Testis (tissue), 3 donors: ENCODE measurements around the gene PAQR9. TPM values are rescaled to one million over a fixed set of nuclear protein-coding genes. Genes with fewer than 3 reads are reported as not detected.
"Not testable (repeated sequence)": the region's sequence is repeated elsewhere in the genome, so short reads cannot be mapped to it uniquely, and the experiment has no call there.

ENCODE experiments used
- DNase-seq: peaks from one replicate; pipeline ENCODE4 v3.0.0-alpha.2; 2019
- H3K27ac ChIP-seq, 2 donors: fragments of 200-600 bp; sonication (generic); one replicate each; pipeline ENCODE4 v1.5.1; 2019
- H3K27me3 ChIP-seq: fragments of 200-600 bp; sonication (generic); one replicate; pipeline ENCODE4 v1.5.1; 2019
- H3K36me3 ChIP-seq: fragments of 200-600 bp; sonication (generic); one replicate; pipeline ENCODE4 v1.5.1; 2017; ENCODE audit warnings: low read depth; ENCODE audit errors: missing control alignments
- H3K4me1 ChIP-seq: fragments of 200-600 bp; sonication (generic); one replicate; pipeline ENCODE4 v1.5.1; 2019
- H3K4me3 ChIP-seq, 2 donors: fragments of 200-600 bp; sonication (generic); one replicate each; pipeline ENCODE4 v1.5.1; 2017 to 2019
- H3K9me3 ChIP-seq: fragments of 200-600 bp; sonication (generic); one replicate; pipeline ENCODE4 v1.5.1; 2017
- CTCF ChIP-seq, 3 experiments: fragments of 450-650 bp in 2 of 3; fragments of 200-600 bp in 1 of 3; sonication (generic) in 1 of 3; IDR thresholded peaks; one replicate each; pipeline ENCODE4 v1.5.1; 2016 to 2019; ENCODE audit warnings: antibody characterized with exemption in 3 of 3, mild to moderate bottlenecking in 2 of 3, moderate library complexity in 1 of 3
- POLR2A ChIP-seq: fragments of 450-650 bp; IDR thresholded peaks from one replicate; pipeline ENCODE4 v1.6.1; 2017; ENCODE audit warnings: antibody characterized with exemption, mild to moderate bottlenecking, moderate library complexity
- WGBS, 2 donors: methylation state at CpG; one replicate each; pipeline ENCODE4 v1.1.5; 2018; 5-methylcytosine and 5-hydroxymethylcytosine counted together
- intact Hi-C: fragments of 100-400 bp; cut with DNase I; formaldehyde crosslinking; loops from one replicate; pipeline ENCODE4 v1.15.1; 2023; ENCODE audit warnings: low total_unique reads
- polyA plus RNA-seq: library from polyadenylated mRNA; stranded (reverse); fragments of 350-450 nt; fragmentation: Illumina TruSeq; extraction: RNeasy Lipid Tissue Mini Kit (QIAGEN cat#74804); gene quantifications from one replicate; pipeline ENCODE4 v1.2.3, GENCODE V29; 2014; ENCODE audit warnings: low read depth, low replicate concordance; ENCODE audit not compliant: insufficient read depth
- total RNA-seq, 2 donors: library from RNA; depleted of rRNA; stranded (reverse); fragments of >200 nt; gene quantifications; one replicate each; pipeline ENCODE4 v1.2.3, GENCODE V29; 2016

PAQR9 gene
- total and polyA plus RNA-seq, 3 donors from 2014 or later, result 16.8 to 35.3 (median 20.7) TPM

DNA sequence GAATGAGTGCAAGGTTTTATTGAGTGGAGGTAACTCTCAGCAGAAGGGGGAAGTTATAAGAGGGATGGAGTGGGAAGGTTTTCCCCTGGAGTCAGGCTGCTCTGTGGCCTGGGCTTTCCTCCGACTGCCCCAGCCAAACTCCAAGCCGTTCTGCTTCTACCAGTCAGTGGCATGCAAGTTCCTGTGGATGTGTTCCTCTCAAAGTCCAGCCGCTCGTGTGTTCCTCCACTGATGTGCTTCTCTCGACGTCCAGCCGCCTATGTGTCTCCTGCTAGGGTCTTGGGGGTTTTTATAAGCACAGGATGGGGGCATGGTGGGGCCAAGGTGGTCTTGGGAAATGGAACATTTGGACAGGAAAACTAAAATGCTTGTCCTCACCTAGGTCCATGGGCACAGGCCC is 28.8 kb upstream of the PAQR9 start:
- no peak overlapping the region for H3K4me3 ChIP-seq
- no peak overlapping the region for H3K27ac ChIP-seq
- H3K27me3 ChIP-seq, result no peaks in the 10 kb centered on the region
- DNase-seq, result no peak
- no peak for TF ChIP-seq CTCF (IDR thresholded peaks at IDR 0.05)
- no peak for TF ChIP-seq POLR2A
- no peaks in the 10 kb centered on the region for H3K4me1 ChIP-seq
- 72 to 73% methylated on average over 7 of the region's 7 CpGs for WGBS, 2 donors
- no peaks in the 10 kb centered on the region for H3K9me3 ChIP-seq
- intact Hi-C loops, result loop anchor here (10.0 kb wide), 1 partner anchor 398 kb away; the partner anchor contains the start of gene PLS1
- no peaks in the 10 kb centered on the region for H3K36me3 ChIP-seq

GRCh38 chr3:142990721-142991120 is 27.2 kb upstream of the PAQR9 start:
- DNase-seq, result no peak
- no peaks in the 10 kb centered on the region for H3K4me1 ChIP-seq
- 83 to 86% methylated on average over 5 of the region's 5 CpGs for WGBS, 2 donors
- H3K36me3 ChIP-seq, result no peaks in the 10 kb centered on the region
- intact Hi-C loops, result loop anchor here (10.0 kb wide), 1 partner anchor 396 kb away; the partner anchor contains the start of gene PLS1
- no peaks in the 10 kb centered on the region for H3K27me3 ChIP-seq
- TF ChIP-seq POLR2A (no peak), CTCF (IDR thresholded peaks at IDR 0.05) (no peak)
- no peaks in the 10 kb centered on the region for H3K9me3 ChIP-seq
- no peak overlapping the region for H3K4me3 ChIP-seq
- no peak overlapping the region for H3K27ac ChIP-seq

DNA sequence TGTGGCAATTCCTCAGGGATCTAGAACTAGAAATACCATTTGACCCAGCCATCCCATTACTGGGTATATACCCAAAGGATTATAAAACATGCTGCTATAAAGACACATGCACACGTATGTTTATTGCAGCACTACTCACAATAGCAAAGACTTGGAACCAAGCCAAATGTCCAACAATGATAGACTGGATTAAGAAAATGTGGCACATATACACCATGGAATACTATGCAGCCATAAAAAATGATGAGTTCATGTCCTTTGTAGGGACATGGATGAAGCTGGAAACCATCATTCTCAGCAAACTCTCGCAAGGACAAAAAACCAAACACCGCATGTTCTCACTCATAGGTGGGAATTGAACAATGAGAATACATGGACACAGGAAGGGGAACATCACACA is 25.4 kb upstream of the PAQR9 start:
- H3K4me1 ChIP-seq, H3K27me3 ChIP-seq, H3K36me3 ChIP-seq, H3K27ac ChIP-seq, intact Hi-C loops, H3K9me3 ChIP-seq, DNase-seq, H3K4me3 ChIP-seq: not testable (repeated sequence)
- WGBS, 2 donors, result 88 to 100% methylated on average over 1 to 3 of the region's 3 CpGs

DNA sequence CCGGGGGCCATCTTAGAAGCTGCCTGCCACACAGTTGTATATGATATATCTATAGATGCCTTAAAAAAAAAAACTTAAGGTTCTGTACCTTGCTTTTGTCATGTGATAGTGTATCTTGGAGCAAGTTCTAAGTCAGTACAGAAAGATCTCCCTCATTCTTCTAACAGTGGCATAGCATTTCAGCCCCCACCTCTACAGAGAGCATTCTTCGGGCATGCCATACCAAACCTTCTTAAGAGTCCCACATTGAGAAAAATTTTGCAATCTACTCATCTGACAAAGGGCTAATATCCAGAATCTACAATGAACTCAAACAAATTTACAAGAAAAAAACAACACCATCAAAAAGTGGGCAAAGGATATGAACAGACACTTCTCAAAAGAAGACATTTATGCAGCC is 24.7 kb upstream of the PAQR9 start:
- DNase-seq, intact Hi-C loops, H3K27ac ChIP-seq, H3K4me3 ChIP-seq, H3K27me3 ChIP-seq, H3K36me3 ChIP-seq, H3K9me3 ChIP-seq, H3K4me1 ChIP-seq: not testable (repeated sequence)
- 86 to 95% methylated on average over 2 of the region's 2 CpGs for WGBS, 2 donors

DNA sequence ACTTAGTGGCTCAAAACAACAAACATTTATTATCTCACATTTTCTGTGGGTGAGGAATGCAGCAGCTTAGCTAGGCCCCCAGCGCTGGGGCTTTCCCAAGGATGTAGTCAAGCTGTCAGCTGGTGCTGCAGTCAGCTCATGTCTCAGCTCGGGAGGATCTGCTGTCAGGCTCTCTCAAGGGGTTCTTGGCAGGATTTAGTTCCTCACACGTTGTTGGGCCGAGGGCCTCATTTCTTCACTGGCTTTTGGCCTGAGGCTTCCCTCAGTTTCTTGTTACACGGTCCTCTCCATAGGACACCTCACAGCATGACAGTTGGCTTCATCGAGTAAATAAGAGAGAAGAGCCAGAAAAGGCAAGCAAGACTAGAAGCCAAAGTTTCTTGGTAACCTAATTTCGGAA is 24.2 kb upstream of the PAQR9 start:
- 30 to 40% methylated on average over 7 of the region's 7 CpGs for WGBS, 2 donors
- H3K27ac ChIP-seq, result no peak overlapping the region

More for the DNA sequence above, 24.2 kb upstream of the PAQR9 start:
- Histone ChIP-seq H3K27me3 (no peaks in the 10 kb centered on the region), H3K36me3 (no peaks in the 10 kb centered on the region), H3K4me3 (no peak overlapping the region), H3K4me1 (no peaks in the 10 kb centered on the region), H3K9me3 (no peaks in the 10 kb centered on the region)
- TF ChIP-seq CTCF (IDR thresholded peaks at IDR 0.05) (no peak), POLR2A (no peak)
- no peak for DNase-seq
- intact Hi-C loops, result no loop called here
